Measurements from ENCODE around the gene HOXB9. TPM values are rescaled to one million over a fixed set of nuclear protein-coding genes. Genes with fewer than 3 reads are reported as not detected.

The HOXB9 gene
- total and polyA plus RNA-seq, 9 of the 15 experiments (the other 6 are each of a cell fraction or from before 2014, with no cell fraction given) = 3.1 to 196 (median 77.6) TPM

GRCh38 chr17:48589060-48589830 lies 36.9 kb downstream of the HOXB9 start:
- Histone ChIP-seq H3K79me2 (ENCODE audit: control insufficient read depth, insufficient read depth, low read length) (peaks cover 5% of the 10 kb centered on the region; the same call in 2 of the 3 replicates), H3K4me3 (no peak overlapping the region), H3K9ac (ENCODE audit: insufficient read depth in 1 of 2, low read depth in 2 of 2, low read length in 2 of 2) (no peak overlapping the region), H2AFZ (ENCODE audit: low read depth, low read length) (no peak overlapping the region), H4K20me1 (replicated peaks; ENCODE audit: control insufficient read depth, insufficient read depth, low read length) (no peaks in the 10 kb centered on the region), H3K27me3 (ENCODE audit: control insufficient read depth in 2 of 2, insufficient read depth in 2 of 2, low read length in 2 of 2) (no peaks in the 10 kb centered on the region), H3K4me2 (ENCODE audit: insufficient read depth, low read length) (no peak overlapping the region), H3K36me3 (ENCODE audit: control insufficient read depth, insufficient read depth, low read length) (no peaks in the 10 kb centered on the region), H3K9me3 (replicated peaks; ENCODE audit: control insufficient read depth, insufficient read depth, low read depth, low read length) (no peaks in the 10 kb centered on the region), H3K4me1 (replicated peaks in 1 of 2; ENCODE audit: control insufficient read depth in 2 of 2, insufficient read depth in 2 of 2, low read length in 2 of 2) (peaks cover 14 to 35% of the 10 kb centered on the region in 2 experiments), H3K27ac (ENCODE audit: extremely low read depth, low read depth, low read length) (no peak overlapping the region), H3K9me1 (ENCODE audit: control insufficient read depth, insufficient read depth, low read length) (no peaks in the 10 kb centered on the region)
- CTCF ChIA-PET (ENCODE audit: low intra/inter-chr PET ratio) = interaction anchor here (0.6 to 0.7 kb wide), 2 partner anchors 12 to 452 kb away, joined by 3 to 4 read pairs; no protein-coding TSS in a partner anchor
- in situ Hi-C loops (cut with MboI) = no loop called here
- no peak for TF ChIP-seq MXI1 (IDR thresholded peaks at IDR 0.05; ENCODE audit: low read depth, low read length)
- TF ChIP-seq, protein P1, sequence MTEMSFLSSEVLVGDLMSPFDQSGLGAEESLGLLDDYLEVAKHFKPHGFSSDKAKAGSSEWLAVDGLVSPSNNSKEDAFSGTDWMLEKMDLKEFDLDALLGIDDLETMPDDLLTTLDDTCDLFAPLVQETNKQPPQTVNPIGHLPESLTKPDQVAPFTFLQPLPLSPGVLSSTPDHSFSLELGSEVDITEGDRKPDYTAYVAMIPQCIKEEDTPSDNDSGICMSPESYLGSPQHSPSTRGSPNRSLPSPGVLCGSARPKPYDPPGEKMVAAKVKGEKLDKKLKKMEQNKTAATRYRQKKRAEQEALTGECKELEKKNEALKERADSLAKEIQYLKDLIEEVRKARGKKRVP (CRISPR knock-in tag; IDR thresholded peaks at IDR 0.05) = no peak
- no peak for TF ChIP-seq CBX3 (IDR thresholded peaks at IDR 0.05; ENCODE audit: borderline replicate concordance in 1 of 2, low read length in 2 of 2)
- TF ChIP-seq PKNOX1 (IDR thresholded peaks at IDR 0.05) = no peak
- TF ChIP-seq KDM4B (IDR thresholded peaks at IDR 0.05; ENCODE audit: borderline replicate concordance in 2 of 2, low read depth in 1 of 2) = no peak
- no peak for TF ChIP-seq TCFL5 (CRISPR knock-in tag; conservative IDR thresholded peaks at IDR 0.05)
- TF ChIP-seq SOX6 (IDR thresholded peaks at IDR 0.05) = no peak
- no peak for ATAC-seq
- FAIRE-seq = no peak
- no peak for DNase-seq (ENCODE audit: extremely low read depth in 1 of 4, low spot score in 3 of 4)
- no TSS peak for BruUV-seq (replicated peaks)
- POLR2A ChIA-PET = interaction anchor here (0.8 to 1.7 kb wide), 7 partner anchors 9 to 253 kb away, joined by 3 to 10 read pairs (median 4); no protein-coding TSS in a partner anchor
- WGBS (ENCODE audit: insufficient coverage, low coverage, missing lambda C conversion rate) = 27% methylated on average over 10 of the region's 10 CpGs
- intact Hi-C loops (cut with micrococcal nuclease) = no loop called here

All from K562 (cell line).